Measurements from ENCODE around the gene HAUS8.

Gene HAUS8

DNA sequence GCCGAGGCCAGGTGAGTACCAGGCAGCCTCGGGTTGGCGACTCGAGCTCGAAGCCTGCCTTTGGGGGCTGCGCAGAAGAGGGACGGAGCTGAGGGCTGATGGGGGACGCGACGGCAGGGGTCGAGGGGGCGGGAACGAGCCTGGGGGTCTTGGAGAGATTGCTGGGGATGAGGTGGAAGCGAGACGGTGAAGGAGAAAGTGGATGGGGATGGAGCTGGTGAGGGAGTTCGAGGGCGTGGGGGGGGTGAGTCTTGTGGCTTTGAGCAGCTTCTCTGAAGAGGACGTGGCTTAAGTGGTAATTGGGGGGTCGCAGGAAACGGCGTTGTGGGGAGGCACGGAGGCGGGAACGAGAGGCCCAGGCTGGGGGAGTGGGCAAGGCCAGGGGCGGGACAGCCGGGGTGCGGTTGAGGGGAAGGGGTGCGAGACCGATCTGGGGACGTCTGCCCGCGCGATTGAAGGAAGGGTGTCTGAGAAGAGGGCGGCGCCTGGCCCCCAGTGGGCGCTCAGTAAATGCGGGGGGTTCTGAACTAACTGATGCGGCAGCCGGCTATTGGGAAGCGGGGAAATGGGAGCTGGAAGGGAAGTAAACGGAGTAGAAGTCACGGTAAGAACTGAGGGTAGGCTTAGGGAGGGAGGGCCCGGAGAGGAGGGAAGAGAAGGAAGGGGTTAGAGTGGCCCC is 751 bp upstream of the HAUS8 start:
- peak; percentile 79 for DNase-seq

DNA sequence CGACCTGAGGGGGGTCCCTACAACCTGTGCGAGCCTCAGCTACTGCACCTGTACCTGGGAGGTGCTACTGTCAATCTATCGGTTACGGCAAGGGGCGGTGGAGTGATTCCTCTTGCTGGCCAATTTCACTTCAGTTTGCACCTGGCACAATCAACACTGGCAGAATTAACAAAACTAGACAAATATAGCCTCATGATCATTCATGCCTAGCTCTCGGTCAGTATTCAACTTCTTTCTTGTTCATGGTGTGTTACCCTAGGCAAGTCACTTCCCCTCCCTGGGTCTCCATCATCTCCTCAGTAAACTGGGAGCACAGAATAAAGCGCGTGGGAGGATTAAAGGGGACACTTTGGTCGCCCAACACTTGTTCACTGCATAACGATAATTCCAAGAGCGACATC is 618 bp downstream of the HAUS8 start:
- DNase-seq: no peak

DNA sequence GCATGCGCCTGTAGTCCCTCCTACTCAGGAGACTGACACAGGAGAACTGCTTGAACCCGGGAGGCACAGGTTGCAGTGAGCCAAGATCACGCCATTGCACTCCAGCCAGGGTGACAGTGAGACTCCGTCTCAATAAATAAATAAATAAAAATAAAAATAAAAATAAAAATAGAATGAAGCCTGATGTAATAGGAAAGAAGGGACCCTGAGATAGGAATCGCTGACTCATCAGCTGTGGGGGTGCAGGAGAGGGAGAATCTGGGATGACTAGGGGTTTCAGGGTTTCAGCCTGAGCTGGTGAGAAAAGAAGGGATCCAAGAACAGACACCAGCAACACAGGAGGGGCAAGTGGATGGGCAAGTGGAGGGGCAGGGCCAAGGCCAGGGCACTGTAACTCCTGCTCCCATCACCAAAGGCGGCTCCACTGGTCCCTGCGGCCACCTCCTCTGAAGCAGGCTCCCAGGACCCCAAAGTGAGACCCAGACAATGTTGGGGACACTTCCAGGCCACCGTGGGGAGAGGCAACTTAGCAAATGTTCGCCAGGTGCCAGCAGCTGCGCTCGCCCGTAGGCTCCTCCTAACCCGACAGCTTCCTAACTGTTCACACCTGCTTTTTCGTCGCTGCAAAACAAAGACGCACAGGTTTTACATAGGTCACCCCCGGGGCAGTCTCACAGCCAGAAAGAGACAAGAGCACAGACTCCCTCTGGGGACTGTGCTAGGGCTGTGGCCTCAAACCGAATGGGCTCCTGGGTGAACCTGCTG is 1.2 kb downstream of the HAUS8 start:
- DNase-seq: peak; percentile 49

DNA sequence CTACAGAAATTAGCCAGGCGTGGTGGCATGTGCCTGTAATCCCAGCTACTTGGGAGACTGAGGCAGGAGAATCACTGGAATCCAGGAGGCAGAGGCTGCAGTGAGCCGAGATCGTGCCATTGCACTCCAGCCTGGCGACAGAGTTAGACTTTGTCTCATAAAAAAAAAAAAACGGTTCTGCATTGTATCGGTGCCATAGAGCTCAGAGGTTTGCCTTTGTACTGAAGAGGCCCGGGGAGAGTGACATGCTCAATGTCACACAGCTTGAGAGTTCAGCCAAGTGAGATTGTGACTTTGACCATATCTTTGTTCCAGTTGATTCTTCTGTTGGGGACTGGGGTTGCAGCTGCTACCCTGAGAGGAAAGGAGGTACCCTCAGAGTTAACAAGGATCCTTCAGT is 4.3 kb downstream of the HAUS8 start:
- no peak for DNase-seq

DNA sequence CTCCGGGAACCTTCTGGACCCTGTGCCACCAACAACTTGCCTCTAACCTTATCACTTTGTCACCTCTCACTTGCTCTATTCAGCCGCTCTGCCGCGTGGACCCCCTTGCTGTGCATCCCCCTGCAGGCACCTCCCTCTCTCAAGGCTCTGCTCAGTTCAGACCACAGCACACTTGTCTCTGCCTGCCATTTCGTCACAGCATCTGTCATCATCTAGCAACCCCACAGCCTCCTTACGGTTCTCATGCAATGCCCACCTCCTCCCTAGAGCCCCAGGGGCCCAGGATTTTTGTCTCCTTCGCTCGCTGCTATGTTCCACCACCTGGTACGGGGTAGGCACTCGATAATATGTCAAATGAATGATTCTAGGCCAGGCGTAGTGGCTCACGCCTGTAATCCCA is 4.8 kb downstream of the HAUS8 start:
- DNase-seq: no peak

GRCh38 chr19:17069193-17069592 is 6.1 kb downstream of the HAUS8 start:
- DNase-seq: no peak

DNA sequence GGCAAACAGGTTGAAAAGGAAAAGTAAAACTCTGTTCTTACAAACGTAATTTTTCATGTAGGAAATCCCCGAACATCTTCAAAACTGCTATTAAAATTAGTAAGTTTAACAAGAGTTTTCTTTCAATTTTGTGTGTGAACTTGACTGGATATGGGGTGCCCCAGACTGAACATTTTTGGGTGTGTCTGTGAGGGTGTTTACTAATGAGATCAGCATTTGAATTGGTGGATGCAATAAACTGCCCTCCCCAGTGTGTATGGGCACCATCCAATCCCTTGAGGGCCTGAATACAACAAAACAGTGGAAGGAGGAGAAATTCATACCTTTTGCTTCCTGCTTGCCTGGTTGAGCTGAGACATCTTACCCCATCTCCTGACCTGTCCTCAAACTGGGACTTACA is 11.8 kb downstream of the HAUS8 start:
- no peak for DNase-seq

GRCh38 chr19:17061691-17062090 is 13.6 kb downstream of the HAUS8 start:
- DNase-seq: no peak

- no peak for DNase-seq
Measured at GRCh38 chr19:17061205-17061604, 14.0 kb downstream of the HAUS8 start.

- DNase-seq: no peak
Measured at GRCh38 chr19:17060802-17061201, 14.4 kb downstream of the HAUS8 start.

DNA sequence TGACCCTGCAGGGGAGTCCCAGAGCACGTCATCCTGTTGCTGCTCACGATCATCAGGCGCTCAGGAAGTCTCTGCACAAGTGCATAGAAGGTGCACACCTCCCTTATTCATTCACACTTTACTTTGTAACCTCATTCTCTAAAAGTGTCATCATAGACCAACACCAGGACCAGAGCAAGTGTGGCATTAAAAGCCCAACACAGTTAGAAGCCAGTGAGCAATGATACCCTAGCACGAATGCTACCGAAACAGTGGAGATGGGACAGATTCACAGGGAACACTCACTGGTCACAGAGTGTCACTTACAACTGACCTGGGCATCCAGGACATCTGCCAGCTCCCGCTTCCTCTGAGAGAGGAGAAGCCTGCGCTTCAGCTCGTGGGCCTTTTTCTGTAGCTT is 17.0 kb downstream of the HAUS8 start:
- peak; percentile 25 for DNase-seq

DNA sequence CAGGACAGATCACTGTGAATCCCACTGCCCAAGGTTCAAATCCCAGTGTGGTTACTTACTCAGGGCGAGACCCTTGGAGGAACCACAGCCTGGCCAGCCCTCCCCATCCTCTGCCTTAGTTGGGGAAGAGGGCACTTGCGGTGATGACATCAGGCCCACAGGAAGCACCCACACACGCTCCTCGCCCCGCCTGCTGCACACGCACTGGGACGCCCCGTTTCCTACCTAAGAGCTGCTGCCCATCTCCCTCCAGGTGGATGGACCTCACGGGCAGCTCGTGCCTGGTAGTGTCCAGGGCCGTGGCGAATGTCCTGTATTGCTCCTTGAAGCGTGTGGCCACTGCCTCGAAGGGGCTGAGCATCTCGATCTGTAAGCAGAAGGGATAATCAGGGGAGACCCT is 19.6 kb downstream of the HAUS8 start:
- no peak for DNase-seq

DNA sequence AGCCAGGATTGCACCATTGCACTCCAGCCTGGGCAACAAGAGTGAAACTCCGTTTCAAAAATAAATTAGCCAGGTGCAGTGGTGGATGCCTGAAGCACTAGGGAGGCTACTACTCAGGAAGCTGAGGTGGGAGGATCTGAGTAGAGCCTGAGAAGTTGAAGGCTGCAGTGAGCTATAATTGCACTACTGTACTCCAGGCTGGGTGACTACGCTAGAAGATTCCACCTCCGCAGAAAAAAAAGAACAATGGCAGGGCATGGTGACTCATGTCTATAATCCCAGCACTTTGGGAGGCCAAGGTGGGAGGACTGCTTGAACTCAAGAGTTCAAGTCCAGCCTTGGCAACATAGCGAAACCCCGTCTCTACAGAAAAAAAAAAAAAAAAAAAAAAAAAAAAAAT is 20.5 kb downstream of the HAUS8 start:
- no peak for DNase-seq

DNA sequence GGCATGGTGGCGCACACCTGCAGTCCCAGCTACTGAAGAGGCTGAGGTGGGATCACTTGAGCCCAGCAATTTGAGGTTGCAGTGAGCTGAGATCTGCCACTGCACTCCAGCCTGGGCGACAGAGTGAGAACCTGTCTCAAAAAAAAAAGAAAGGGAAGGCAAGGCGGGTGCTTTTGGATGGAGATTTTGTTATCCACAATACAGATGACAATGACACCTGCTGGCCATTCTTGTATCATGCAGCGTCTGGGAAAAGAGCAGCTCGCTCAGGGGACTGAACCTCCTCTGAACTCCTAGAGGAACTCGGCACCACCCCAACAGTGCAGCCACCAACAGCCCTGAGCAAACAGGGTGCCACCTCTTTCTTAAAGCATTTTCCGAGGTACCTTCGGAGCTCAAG is 22.8 kb downstream of the HAUS8 start:
- peak; percentile 66 for DNase-seq

GRCh38 chr19:17049711-17050280 is 25.5 kb downstream of the HAUS8 start:
- DNase-seq: no peak

DNA sequence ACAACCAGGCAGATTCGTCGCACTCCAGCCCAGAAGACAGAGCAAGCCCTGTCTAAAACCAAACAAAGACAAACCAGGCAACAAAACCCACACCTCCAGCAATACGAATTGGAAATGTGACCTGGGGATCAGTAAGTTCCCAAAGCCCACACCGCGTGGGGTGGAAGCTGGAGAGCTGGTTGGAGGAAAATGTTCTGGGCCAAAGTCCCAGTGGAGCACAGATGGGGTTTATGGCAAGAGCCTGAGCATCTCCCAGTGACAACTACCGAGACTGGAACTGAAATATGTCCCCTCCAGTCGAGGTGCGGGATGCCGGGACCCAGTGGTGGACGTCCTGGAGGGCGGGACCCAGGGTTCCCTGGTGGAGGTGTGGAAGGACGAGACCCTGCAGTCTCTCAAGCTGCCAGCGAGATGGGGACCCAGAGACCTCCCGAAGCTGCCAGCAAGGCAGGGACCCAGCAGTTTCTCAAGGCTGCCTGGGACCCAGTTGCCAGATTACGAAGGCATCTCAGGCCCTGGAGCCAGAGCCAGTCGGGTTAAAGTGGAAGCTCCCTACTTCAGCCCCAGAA is 26.3 kb downstream of the HAUS8 start:
- no peak for DNase-seq

DNA sequence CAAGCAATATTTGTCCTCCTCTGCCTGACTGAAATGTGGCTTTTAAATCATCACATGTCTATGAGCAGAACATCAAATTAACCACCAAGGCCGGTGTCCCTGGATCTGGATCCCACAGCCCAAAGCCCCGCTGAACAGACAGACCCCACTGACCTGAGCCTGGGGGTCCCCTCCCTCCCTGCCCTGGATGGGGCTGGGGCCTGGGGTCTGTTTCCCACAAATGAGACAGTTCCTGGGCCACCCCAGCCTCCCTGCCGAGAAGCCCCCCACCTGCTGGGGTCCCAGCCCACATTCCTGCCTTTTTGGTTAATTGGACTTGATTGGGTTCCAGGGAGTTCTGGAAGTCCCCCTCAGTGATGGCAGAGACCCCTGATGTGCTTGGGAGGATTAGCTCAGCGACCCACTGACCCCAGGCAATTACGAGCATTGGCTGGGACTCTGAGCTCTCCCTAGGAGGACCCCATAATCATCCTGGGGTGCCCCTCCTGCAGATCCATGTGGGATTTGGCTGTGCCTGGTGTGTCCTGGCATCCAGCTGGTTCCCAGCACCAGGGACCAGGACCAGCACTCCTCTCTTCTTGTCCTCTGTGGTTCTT is 29.2 kb downstream of the HAUS8 start:
- no peak for DNase-seq

- no peak for DNase-seq
Measured at GRCh38 chr19:17043744-17044143, 31.5 kb downstream of the HAUS8 start.

- no peak for DNase-seq
Measured at GRCh38 chr19:17041976-17042375, 33.3 kb downstream of the HAUS8 start.

DNA sequence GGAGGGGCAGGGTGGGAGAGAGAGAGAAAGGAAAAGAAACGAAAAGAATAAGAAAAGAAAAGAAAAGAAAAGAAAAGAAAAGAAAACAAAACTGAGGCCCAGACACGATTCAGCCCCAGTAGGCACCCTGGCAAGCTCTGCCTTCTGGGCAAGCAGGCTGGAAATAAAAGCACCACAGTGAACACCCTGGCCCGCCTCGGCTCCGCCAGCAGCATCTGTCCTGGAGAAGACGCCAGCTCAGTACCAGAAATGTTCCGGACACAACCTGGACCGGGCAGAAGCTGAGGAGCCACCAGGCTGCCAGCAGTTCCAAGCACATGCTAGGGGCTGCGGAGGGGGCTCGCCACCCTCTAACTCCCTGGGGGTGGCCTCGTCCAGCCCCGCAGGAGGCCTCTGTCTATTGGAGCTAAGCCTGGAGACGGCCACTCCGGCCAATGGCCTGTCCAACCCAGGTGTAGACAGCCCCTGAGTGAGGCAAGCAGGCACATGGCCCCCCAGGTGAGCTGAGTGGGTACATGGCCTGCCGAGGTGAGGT is 37.2 kb downstream of the HAUS8 start:
- DNase-seq: no peak

DNA sequence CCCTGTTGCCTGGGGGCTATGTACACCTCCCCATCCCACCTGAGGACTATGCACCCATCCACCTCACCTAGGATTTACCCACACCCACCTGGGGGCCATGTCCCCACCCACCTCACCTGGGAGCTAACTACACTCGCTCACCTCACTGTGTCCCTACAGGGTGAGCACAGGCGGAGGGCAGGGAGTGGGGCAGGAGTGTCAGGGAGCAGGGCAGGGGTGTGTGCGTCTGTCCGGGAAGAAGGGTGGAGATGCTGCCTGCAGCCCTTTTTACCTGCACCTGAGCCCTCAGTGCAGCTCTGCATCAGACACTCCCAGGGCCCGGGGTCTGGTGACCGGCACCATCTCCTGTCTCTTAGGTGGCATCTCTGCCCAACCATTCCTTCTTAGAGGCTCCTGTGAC is 38.1 kb downstream of the HAUS8 start:
- no peak for DNase-seq

GRCh38 chr19:17036640-17037039 is 38.6 kb downstream of the HAUS8 start:
- no peak for DNase-seq

DNA sequence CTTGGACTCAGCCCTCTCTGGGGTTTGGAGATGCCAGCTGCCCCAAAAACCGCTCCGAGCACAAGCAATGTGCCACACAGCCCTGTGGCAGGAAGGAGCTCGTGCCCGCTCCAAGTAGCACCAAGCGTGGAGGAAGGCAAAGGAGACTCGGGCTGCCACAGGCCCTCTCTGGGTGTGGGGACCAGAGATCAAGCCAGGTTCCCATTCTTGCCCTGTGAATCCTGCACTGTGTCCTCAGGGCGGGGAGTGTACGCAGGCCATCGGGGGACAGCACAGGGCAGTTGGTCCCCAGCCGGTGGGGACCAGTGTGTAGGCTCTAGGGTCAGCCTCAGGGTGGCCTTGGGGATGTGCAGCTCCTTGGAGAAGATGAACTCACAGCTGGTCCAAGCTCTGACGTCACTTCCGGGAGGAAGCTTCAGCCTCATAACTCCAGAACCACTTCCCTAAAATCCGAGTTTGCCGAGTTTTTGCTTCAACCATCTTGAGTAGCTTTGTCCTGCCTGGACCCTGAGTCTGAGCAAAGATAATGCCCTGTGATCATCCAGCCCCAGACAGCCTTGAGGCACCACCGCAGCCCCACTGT is 39.3 kb downstream of the HAUS8 start:
- DNase-seq: peak; percentile 65

All from hematopoietic multipotent progenitor cell treated with erythropoietin and hydrocortisone succinate and interleukin-3 and kit ligand, for 4 days (in vitro differentiated cells).